CD4-positive, alpha-beta T cell treated with Interferon gamma for 1 hour (primary cell): ENCODE results near the gene CXCL17.

Source experiments
- DNase-seq: peaks from one replicate; pipeline ENCODE4 v3.0.0-alpha.2; 2020

CXCL17 gene

DNA sequence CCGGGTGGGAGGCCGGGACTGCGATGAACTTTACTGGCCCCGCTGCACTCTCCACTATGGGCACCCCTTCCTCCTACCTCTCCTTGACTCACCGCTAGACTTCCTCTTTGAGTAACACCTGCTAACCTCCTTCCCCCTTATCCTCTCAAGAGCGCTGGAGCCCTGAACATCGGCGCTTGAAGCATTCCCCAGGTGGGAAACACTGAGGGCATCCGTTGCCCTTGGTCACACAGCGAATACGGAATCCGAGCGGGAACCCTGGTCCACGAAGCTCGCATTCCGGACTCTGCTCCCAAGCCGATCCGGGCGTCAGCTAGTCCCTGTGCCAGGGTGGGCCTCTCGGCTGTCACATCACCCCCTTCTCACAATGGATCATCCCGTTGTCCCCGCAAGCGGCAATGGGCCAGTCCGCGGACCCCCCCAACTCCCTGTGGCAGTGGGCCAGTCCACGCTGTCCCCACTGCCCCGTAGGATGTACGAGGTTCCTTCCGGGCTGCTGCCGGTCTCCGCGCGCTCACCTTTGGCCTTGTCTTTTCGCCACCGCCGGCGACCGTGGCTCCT is 19.8 kb downstream of the CXCL17 start:
- peak; percentile 42 for DNase-seq

DNA sequence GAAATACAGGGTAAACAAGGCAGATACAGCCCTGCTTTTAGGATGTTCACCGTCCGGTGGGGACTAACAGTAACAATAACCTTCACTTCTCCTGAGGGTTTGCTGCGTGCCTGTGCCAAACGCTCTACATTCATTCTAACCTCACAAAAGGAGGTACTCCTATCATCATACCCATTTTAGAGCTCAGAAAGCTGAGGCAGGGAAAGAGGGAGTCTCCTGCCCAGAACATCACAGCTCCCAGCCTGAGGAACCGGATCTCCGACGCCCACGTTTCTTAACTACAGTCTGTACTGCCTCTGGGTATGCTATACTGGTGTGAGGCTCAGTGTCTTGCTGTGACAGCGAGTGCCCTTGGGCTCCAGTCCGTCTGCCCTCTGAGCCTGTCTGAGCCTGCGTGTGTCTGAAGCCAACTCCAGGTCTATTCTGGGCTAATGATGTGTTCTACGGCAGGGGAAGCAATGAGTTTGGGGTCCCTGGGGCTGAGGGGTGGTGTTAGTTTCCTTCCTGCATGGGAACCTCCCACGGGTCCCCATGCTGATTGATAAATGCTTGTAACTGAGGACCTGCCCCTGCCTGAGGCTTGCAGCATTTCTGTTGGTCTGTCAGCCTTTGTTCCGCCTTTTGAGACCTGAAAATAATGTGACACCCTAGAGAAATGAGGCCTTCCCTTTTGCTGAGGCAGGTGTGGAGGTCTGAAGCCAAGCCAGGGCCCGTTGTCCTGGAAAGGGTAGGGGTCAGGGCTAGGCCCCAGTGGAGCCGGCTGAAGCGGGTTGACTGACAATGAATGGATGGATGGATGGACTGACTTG is 20.4 kb downstream of the CXCL17 start:
- peak; percentile 4 for DNase-seq

DNA sequence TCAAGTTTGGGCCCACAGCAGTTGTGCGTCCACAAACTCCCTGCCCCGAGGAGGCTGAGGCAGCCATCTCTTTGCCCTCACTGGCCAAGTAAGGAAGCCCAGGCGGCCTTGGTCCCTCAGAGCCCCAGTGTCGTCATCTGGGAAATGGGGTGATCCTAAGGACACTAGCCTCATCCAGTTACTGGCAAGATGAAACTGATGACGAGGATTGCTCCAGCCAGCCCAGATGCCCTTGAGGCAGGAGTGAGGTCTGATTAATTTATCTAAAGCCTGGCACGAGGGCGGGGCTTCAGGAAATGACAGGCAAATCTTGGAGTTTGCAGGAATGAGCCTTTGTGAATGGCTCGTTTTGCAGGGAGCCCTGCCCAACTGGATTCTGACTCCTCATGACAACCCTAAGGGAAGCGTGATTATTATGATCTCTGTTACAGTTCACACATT is 21.1 kb downstream of the CXCL17 start:
- no peak for DNase-seq

DNA sequence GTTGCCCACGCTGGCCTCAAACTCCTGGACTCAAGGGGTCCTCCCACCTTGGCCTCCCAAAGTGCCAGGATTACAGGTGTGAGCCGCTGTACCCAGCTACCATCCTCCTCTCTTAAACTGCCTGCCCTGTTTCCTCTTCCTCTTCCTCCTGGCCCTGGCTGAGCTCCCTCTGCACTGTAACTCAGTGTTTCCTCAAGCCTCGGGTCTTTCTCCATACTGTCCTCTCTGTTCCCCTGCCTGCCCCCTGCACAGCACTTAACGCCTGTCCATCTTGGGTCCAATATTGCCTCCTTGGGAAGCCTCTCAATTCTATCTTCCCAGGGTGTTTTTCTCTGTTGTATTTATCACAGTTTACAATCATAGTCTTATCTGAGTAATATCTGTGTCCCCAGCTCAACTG is 21.6 kb downstream of the CXCL17 start:
- no peak for DNase-seq

DNA sequence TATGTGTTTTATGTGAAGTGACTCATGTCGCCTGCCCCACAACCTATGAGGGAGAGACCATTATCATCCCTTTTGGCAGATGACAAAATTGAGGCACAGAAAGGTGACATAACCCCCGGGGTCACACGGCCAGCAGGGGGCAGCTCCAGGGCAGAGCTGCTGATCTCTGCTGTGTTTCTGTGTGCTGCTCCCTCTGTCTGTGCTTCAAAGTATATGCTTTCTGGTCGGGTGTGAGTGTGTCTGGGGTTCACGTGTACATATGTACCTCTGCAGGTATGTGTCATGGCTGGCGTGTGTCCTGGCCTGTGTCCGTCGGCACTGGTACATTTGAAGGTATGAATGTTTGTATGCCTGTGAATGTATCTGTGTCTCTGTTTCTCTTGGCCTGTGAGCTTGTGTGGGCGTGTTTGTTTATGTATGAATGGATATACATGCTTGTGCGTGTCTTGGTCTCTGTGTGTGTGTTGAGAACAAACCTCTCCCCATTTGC is 22.6 kb downstream of the CXCL17 start:
- peak; percentile 72 for DNase-seq

DNA sequence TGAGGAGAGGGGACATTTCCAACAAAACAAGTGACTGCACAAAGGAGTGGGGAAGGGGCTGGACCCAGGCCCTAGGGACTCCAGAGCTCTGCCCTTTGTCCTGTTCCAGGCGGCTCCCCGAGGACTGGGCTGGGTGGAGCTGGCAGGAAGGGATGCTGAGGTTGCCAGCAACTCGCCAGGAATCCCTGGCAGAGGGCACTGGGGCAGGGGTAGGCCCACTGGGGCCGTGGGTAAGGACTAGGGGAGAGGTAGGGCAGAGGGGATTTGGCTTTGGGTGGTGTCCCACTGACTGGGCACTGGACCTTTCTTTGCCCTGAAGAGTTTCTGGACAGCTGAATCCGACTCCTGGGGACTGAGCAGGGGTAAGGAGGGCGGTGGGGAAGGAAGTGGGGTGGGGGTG is 23.4 kb downstream of the CXCL17 start:
- DNase-seq = no peak

DNA sequence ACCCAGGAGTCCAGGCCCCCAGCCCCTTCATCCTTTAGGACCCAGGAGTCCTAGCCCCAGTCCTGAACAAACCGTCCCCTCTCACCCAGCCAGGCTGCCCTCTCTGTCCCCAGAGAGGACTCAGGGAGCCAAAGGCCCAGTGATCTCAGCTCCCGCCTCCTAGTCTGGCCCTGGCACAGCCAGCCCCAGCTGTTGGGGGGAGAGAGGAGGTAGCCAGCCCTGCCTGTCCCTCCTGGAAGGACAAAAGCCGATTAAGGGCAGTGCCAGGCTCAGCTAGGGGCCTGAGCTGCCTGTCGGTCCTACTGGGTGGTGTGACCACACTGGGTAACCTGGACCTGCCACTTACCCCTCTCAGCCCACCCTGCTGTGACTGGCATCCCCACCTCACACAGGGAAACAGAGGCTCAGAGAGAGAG is 30.1 kb downstream of the CXCL17 start:
- DNase-seq = no peak

DNA sequence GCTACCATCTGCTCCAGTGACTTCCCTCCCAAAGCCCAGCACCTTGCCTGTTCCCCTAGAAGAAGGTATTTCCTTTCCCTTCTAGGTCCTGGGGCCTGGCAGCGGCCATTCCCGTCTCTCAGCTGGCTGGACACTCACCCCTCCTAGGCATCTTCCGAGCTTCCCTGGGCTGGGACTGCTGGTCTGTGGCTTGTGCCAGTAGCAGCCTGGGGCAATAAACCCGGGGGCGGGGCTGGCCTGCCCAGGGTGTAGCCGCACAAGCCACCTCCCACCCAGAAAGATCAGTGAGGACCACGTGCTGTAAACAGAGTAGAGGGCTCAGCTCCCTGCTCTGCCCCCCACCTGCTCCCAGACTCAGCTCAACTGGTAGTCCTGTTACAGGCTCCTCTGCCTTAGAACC is 30.5 kb downstream of the CXCL17 start:
- no peak for DNase-seq

DNA sequence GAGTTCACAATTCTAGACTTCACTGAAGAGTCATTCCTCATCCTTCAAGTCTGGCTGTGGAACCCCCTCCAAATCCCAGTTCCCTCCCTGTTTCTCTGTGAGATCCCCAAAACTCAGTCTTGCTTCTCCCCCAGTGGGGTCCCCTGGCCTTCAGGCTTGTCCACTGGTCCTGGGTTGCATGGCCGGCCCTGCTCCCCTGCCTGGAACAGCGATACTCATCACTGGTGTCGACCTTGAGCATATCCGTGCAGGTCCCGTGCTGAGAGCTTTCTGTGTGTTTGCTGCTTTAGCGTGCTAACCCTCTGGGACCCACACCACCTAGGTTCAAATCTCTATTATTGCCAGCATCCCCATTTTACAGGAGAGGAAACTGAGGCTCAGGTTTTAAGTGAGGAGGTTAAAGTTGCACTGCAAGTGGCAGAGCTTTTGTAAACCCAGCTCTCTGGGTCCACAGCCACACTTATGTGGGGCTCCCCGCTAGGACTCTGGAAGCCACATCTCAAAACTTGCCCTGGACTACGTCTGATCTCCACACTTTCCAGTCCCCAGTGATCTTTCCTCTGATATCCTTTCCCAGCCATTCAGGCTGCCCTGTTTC is 31.1 kb downstream of the CXCL17 start:
- DNase-seq = no peak

DNA sequence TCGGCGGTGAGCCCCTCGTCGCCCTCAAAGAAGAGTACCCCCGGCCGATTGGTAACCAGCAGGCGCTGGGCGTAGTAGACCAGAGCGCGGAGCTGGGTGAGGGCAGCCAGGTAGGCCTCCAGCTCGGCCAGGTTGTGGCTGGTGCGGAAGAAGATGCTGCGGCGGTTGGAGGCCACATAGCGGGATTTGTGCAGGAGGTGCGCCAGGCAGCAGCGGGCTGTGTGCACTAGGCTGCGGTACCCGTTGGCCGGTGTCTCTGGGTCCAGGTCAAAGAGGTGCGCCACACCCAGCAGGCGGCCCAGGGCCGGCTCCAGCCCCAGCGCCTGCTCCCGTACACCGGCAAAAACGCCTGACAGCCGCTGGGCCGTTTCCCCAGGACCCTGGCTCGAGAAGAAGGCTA is 32.4 kb downstream of the CXCL17 start:
- DNase-seq = no peak

DNA sequence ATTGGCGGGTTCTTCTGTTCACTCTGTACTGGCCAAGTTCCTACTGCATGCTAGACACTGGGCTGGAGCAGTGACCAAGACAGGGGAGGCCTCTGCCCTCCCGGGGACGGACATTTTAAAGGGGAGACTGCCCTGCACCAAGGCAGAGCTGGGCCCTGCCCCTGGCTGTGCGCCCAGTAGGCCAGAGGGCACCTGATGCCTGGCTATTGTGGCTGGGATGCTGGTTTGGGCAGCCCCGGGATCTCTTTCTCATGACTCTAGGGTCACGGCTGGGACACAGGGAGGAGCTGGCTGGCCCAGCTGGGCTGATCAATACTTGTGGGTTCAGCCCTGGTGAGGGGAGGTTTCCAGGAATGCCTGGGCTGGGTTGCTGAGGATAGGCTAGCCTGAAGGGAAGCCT is 33.3 kb downstream of the CXCL17 start:
- no peak for DNase-seq

DNA sequence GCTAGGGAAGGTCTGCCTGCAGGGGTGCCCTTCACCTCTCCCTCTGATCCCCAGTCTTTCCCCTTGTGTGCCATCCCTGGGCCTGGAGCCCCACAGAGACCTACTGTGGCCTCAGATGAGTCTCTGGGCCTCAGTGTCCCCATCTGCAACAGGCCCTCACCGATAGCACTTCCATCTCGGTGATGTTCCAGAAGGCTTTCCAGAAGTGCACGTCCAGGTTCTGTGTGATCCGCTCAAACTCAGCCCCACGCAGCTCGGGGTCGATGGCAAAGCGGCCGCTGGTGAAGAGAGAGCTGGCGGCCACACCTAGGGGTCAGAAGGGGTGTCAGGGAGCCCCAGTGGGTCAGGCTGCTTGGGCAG is 35.0 kb downstream of the CXCL17 start:
- no peak for DNase-seq

DNA sequence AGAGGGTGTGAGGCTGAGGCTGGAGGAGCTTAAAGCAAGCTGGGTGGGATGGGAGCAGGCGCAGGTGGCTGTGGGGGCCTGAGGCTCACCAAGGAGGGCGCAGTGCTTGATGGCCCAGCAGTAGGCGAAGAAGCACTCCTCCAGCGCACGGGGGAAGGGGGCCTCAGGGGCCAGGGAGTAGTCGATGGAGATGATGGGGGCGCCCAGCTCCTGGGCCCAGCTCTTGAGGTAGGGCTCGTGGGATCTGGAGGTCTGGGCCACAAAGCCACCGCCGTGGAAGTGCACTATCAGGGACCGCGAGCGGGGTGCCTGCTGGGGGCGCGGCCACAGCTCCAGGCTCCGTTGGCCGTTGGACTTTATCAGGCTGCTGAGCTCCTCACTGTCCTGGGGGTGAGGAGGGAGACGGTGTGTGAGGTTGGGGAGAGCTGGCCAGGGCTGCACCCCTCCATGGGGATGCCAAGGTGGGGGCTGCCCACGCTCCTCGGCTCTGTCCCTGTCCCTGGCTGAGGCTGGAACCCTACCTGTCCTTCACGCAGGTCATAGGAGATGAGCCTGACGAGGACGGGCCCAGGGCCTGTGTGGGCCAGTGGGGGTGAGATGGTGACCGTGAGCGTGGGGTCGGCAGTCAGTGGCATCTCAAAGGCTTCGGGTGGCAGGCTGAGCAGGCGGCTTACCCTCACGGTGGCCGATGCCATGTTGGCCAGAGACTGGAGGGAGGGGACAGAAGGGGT is 35.5 kb downstream of the CXCL17 start:
- DNase-seq = no peak

DNA sequence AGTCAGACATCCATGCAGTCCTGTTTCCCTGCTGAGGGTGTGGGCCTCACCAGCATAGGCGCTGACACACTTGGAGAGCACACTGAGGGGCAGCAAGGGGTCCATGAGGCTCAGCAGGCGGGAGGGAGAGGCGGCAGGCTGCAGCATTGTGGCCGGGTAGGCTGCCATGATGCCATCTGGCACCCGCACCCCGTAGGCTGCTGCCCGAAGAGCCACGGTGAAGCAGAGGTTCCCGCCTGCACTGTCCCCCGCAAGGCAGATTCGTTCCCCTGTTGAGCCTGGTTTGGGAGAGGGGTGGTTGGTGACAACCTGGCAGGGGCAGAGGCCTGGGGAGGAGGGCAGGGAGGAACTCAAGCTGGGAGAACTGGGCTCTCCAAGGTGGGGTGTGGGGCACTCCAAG is 36.6 kb downstream of the CXCL17 start:
- no peak for DNase-seq

DNA sequence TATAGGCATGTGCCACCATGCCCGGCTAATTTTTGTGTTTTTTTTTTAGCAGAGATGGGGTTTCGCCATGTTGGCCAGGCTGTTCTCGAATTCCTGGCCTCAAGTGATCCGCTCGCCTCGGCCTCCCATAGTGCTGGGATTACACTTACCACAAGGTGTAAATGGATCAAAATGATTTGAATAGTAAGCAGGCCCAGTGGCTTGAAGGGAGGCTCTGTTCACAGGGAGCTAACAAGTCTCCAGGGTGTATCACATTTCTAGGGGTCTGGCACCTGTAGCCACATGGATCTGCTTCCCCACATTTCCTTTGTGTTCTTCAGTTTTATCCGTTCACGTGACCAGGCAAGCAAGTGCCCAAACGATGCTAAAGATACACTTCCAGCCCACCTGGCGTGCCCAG is 39.2 kb downstream of the CXCL17 start:
- no peak for DNase-seq

DNA sequence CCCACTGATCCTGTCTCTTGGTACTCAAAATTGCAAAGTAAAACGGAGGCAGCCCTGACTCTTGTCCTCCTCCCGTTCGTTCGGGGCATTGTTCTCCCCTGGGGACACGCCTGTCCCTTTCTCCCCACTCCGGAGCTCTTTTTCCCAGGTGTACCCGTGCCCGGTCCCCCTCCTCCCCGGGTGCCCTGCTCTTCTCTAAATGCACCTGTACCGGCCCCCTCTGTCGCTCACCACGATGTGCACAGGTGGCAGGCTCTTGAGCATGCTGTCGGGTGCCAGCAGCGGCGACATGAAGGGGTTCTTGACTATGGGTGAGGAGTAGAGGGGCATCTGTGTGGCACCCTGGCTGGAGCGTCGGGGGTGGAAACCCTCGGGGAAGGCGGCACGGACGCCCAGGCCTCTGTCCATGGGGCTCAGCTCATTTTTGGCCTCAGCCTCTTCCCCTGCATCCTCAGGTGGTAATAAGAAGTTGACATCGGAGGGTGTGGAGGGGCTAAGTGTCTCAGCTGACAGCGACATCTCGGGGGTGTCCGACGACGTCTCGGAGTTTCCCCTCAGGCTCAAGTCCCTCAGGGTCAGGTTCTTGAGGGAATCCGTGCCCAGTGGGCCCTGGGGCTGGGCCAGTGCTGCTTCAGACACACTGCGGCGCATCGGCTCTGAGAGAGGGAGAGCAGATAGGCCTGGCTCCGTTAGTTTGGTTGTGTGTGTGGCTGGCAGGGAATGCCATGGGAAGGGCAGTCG is 40.2 kb downstream of the CXCL17 start:
- no peak for DNase-seq

DNA sequence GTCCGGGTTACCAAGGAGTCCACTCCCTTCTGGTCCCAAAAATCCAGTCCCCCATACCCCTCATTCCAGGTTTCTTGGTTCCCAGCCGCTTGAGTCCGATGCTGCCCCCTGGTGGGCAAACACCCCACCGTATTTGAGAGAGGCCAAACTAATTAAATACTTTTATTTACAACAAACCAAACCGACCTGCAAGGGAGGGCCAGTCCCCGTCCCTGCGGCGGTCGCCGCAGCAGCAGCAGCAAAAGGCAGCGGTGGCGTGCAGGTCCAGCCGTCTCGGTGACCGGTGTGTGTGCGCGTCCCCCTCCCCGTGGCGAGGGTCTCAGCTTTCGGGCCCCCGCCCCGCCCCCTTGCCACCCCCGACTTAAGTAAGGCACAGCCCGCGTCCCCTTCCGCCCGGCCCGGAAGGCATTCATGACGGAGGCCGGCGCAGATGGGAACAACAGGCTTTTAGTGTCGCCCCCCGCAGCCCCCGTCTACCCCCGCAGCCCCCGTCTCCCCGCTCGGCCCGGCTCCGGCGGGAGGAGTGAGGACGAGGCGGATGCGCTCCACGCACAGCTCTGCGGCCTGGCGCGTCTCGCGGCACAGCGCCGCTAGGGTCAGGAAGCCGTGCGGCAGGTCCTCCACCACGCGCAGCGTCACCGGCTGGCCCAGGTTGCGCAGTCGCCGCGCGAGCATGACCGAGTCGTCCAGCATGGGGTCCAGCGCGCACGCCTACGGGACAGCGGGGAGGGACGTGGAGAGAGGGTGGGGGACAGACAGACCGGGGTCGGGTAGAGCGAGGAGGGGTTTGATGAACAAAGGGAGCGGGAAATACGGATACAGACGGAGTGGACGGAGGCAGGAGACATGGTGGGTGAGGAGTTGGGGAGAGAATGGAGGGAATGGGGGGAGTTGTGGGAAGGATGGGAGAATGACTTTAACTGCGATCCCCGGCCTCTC is 41.1 kb downstream of the CXCL17 start:
- peak; percentile 65 for DNase-seq

DNA sequence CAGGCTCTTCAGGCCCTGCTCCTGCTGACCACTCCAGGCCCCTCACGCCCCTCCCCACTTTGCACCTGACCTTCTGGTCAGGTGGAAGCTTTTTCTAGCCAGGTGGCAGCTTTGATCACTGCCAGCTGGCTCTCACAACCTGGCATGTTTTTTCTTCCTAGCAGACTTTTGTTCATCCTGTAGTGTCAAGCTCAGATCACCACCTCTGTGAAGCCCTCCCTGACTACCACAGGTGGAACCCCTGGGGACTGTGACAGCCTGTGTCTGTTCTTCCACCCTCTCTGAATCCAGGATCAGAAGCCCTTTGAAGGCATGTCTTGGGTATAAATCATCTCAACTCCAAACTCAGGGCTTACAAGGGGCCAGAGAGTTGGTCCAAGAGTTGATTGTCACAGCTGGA is 42.3 kb downstream of the CXCL17 start:
- no peak for DNase-seq

DNA sequence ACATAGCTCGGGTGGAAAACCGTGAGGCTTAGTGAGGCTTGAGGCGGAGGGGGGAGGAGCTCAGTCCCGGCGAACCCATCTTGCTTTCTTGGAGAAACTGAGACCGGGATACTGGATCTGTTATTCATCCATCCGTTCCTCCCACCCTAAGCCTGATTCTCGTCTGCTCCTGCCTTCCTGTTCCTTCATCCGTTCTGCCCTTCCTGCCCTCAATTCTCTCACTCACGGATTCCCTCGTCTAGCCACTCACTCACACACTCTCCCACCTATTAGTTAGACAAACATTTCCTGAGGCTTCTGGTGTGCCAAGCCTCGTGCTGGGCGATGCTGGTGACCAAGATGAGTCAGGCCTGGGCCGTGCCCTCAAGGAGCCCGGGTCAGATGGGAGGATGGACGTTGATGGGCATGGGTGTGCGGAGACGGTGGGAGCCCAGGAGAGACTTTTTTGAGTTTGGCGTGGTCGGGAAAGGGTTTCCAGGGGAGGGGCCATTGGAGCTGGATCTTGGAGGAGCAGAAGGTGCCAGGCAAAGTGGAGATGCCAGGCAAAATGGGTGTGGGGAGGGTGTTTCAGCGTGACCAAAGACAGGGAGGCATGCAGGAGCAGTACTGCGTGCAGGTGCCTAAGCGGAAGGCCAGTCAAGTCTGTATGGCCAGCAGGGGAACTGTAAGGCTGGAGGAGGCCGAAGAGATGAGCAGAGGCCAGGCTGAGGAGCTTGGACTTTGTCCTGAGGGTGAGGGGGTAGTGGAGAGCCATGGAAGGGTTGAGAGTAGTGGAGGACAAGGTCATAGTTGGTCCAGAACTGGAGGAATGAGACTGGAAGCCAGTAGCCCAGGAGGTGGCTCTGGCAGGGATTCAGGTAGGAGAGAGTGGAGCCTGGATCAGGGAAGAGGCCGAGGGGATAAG is 45.2 kb downstream of the CXCL17 start:
- no peak for DNase-seq
